DND-41 (cell line): Measurements from ENCODE around the gene GRAMD1A.

Source experiments
- EZH2 ChIP-seq: IDR thresholded peaks from 3 replicates; pipeline ENCODE4 v1.6.1; 2012; ENCODE audit warnings: borderline replicate concordance, low read depth, mild to moderate bottlenecking, moderate library complexity, low read length, inconsistent platforms; ENCODE audit not compliant: severe bottlenecking
- TF ChIP-seq, protein P1 (sequence below): IDR thresholded peaks from 2 replicates; pipeline ENCODE4 v1.5.1; 2012; ENCODE audit warnings: borderline replicate concordance, low read length, moderate library complexity, mild to moderate bottlenecking; ENCODE audit not compliant: poor library complexity, severe bottlenecking; ENCODE audit errors: extremely low read depth

DNA sequence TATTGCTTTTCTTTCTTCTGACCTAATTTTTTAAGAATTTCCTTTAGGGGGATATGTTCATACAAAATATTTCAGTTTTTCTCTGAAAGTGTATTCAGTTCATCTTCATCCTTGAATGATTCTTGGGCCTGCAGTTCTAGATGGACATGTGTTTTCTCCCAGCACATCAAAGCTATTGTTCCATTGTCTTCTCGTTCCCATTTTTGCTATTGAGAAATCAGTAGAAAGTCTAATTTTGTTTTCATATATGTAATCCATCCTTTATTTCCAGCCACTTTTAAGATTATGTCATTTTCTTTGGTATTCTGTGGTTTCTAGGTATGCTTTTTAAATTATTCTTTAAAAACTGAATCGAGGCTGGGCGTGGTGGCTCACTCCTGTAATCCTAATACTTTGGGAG is 15.8 kb upstream of the GRAMD1A start:
- TF ChIP-seq, protein P1, sequence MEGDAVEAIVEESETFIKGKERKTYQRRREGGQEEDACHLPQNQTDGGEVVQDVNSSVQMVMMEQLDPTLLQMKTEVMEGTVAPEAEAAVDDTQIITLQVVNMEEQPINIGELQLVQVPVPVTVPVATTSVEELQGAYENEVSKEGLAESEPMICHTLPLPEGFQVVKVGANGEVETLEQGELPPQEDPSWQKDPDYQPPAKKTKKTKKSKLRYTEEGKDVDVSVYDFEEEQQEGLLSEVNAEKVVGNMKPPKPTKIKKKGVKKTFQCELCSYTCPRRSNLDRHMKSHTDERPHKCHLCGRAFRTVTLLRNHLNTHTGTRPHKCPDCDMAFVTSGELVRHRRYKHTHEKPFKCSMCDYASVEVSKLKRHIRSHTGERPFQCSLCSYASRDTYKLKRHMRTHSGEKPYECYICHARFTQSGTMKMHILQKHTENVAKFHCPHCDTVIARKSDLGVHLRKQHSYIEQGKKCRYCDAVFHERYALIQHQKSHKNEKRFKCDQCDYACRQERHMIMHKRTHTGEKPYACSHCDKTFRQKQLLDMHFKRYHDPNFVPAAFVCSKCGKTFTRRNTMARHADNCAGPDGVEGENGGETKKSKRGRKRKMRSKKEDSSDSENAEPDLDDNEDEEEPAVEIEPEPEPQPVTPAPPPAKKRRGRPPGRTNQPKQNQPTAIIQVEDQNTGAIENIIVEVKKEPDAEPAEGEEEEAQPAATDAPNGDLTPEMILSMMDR, result no peak
- no peak for TF ChIP-seq EZH2
